Subcutaneous adipose tissue (tissue), 4 donors: ENCODE results near the gene PSMB7. TPM values are rescaled to one million over a fixed set of nuclear protein-coding genes. Genes with fewer than 3 reads are reported as not detected.

ENCODE experiments used
- total RNA-seq, 4 donors: library from RNA; depleted of rRNA; stranded (reverse); fragments of >200 nt; gene quantifications; one replicate each; pipeline ENCODE4 v1.1.0, GENCODE V29; 2016
- TF ChIP-seq, protein P1 (sequence below): fragments of 450-650 bp; IDR thresholded peaks from one replicate; pipeline ENCODE4 v1.5.1; 2016; ENCODE audit warnings: low read depth, mild to moderate bottlenecking, control low read depth, antibody characterized with exemption, moderate library complexity

Gene PSMB7
- total RNA-seq, result 100 to 1,000 TPM; 124 to 152 (median 139) TPM

DNA sequence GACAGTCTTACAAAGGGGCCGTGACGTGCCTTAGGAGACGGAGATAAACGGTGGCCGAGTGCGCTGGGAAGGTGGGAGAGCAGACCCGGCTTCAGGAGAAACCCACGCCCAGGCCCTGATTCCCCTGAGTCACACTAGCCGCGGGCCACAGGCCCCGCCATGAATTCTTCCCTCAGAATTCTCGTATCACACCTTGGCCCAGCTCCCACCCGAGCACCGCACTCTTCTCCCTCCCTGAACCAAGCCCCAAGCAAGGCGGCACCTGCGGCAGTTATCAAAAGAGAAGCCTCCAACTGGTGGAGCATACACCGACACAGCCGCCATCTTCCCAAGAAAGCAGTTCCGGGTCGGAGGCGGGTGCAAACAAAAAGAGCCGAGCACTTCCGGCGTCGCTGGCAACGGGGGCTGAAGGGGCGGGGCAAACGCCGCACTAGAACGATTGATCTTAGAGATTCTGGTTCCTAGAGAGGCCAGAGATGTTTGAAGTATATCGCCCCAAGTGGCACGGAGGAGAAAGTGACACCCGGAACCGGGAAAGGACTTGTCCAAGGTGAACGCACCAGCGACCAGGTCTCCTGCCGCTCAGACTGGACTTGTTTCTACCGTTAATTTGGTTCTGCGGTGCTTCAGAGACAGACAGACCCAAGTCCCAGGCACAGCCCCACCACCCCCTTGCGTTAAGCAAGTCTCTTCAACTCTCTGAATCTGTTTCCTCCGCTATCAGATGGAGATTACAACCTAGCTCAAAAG is at the start of gene PSMB7:
Gene PSMB7, minus strand, starts transcription at position 341 of the 750 bp plus-strand sequence. Its CDS starts 17 bp downstream, at position 324.
- TF ChIP-seq, protein P1, sequence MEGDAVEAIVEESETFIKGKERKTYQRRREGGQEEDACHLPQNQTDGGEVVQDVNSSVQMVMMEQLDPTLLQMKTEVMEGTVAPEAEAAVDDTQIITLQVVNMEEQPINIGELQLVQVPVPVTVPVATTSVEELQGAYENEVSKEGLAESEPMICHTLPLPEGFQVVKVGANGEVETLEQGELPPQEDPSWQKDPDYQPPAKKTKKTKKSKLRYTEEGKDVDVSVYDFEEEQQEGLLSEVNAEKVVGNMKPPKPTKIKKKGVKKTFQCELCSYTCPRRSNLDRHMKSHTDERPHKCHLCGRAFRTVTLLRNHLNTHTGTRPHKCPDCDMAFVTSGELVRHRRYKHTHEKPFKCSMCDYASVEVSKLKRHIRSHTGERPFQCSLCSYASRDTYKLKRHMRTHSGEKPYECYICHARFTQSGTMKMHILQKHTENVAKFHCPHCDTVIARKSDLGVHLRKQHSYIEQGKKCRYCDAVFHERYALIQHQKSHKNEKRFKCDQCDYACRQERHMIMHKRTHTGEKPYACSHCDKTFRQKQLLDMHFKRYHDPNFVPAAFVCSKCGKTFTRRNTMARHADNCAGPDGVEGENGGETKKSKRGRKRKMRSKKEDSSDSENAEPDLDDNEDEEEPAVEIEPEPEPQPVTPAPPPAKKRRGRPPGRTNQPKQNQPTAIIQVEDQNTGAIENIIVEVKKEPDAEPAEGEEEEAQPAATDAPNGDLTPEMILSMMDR, result no peak

DNA sequence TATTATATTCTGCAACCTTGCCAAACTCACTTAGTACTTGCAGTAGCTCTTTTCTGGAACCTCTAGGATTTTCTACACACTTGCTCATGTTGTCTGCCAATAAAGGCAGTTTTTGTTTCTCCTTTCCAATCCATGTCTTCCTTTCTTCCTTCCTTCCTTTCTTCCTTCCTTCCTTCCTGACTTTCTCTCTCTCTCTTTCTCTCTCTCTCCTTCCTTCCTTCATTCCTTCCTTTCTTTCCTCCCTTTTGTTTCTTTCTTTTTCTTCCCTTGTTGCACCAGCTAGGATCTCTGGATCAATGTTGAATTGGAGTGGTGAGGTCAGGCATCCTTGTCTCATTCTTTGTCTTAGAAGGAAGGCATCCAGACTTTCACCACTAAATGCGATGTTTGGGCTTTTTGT is 47.5 kb upstream of the PSMB7 start:
- TF ChIP-seq, protein P1, result no peak

DNA sequence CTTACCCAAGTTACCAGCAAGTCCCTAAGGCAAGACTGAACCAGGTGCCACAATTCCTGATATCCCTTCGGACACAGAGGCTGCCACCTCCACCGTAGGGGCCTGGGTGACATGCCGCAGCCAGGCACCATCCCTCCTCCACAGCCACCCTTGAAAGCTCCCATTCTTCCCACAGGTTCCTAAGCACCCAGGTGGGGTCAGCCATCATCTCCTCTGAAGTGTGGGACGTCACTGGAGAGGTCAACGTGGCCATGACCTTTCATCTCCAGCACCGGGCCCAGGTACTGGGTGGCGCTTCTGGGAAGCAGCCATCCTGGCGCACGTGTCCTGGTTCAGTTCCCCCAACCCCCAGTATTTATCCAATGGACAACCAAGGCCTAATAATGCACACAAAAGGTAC is 43.2 kb upstream of the PSMB7 start:
- TF ChIP-seq, protein P1, result no peak

DNA sequence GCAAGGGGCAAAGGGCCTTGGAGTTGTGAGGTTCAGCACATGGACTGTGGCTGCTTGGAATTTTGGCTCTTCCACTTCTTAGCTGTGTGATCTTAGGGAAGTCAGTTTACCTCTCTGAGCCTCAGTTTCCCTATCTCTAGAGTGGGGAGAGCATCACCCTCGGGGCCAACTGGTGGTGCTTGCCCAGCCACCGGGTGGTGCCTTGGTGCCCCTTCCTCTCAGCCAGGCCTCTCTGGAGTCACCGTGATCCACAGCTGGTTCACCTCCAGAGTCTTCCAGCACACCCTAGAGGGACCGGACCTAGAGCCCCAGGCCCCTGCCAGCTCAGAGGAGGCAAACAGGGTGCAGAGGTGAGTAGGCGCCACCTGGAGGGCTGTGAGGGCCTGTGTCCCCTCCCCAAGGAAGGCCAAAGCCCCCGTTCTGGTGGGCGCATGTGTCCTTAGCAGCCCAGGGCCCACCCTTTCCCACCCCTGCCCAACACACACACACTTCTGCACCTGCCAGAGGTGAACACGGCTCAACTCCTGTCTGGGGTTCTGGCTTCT is 42.7 kb upstream of the PSMB7 start:
- TF ChIP-seq, protein P1, result no peak

DNA sequence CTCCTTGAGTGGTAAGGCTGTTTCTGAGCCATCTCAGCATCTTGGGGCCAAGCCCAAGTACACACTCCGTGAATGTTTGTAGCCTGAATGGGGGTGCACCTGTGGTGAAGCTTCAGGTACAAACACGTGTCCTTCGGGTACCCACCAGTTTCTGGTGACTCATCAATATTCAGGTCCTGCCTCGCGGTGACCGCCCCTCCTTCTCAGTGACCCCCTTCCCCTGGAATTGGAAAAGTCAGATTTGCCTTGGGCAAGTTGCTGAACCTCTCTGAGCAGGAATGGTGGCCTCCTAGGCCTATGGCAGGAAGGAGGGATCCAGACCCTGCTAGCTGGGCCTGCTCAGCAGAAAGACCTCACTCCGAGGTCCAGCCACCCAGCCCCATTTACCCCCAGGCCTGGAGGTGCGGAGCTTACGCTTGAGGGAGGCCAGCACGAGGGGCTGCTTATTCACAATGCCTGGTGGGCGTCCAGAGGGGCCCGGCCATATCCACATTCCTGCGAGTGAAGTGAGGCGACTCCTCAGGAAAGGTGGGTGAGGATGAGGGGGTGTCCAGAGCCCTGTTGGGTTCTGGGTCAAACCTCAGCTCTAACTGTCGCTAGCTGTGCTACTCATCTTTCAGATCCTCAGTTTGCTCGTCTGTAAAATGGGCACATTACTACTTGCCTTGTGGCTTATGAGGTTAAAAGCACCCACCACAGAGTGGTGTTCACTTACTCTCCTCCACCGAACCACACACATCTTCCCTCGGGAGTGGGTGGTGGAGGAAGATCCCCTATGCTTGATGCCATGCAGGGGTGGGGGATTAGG is 42.0 kb upstream of the PSMB7 start:
- TF ChIP-seq, protein P1, result no peak

DNA sequence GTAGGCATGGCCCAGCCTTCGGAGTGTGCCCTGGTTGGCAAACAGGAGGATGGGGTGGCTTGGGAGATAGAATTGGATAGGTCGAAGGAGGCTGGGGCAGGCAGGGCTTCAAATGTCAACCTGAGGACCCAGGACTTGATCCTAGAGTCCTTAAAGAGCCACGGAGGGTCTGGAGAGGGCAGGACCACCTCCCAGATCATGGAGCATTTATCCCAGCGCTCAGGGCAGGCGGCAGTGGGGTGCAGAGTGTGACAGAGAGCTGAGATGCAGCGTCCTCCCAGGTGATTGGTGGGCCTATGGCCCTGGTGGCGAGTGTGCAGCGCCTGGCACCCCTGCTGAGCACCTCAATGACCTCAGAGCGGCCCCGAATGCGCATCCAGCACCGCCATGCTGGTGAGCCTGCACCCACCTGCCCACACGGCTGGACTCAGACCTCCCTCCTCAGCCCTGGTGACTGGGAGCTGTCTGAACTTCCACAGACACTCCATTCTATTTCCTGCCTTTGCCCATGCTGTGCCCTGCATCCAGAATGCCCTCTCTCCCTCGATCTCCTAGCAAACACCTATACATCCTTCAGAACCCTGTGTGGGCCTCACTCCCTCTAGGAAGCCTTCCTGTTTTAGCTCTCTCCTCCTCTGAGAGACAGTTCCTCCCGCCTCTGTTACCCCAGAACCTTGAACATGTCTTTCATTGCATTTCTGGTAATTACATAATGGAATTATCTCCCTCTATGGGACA is 41.3 kb upstream of the PSMB7 start:
- TF ChIP-seq, protein P1, result no peak

DNA sequence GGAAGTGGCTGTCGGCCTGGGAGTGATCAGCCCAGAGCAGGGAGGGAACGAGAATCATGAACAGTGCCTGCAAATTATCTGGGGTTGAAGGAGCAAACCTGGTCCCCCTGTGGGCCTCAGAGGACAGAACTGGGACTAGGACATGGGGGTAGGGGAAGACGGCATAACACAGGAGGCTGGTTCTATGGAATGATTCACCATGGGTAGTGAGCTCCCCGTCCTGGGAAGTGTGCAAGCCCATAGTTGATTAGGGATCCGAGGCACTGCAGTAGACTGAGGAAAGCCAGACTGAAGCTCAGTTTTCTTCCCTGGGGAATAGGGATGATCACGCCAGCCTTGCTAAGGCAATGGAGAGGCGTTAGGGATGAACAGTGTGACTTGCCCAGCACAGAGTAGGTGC is 40.6 kb upstream of the PSMB7 start:
- TF ChIP-seq, protein P1, result no peak
